ENCODE results near the gene LRIG2.

GRCh38 chr1:113147826-113148225, 74.8 kb downstream of the LRIG2 start:
- TF ChIP-seq SMAD3 (CRISPR knock-in tag; IDR thresholded peaks at IDR 0.05; ENCODE audit: borderline replicate concordance) (no peak), IRF1 (CRISPR knock-in tag; IDR thresholded peaks at IDR 0.05) (no peak), ZBTB21 (CRISPR knock-in tag; IDR thresholded peaks at IDR 0.05; ENCODE audit: borderline replicate concordance) (no peak), CTCF (IDR thresholded peaks at IDR 0.05) (no peak), ZNF423 (CRISPR knock-in tag; IDR thresholded peaks at IDR 0.05) (no peak), JUN (CRISPR knock-in tag; IDR thresholded peaks at IDR 0.05) (no peak), NFE2L1 (CRISPR knock-in tag; IDR thresholded peaks at IDR 0.05) (no peak), KAT7 (CRISPR knock-in tag; IDR thresholded peaks at IDR 0.05; ENCODE audit: borderline replicate concordance) (no peak), ATF6 (CRISPR knock-in tag; IDR thresholded peaks at IDR 0.05) (no peak), TCF7 (CRISPR knock-in tag; IDR thresholded peaks at IDR 0.05; ENCODE audit: low read depth) (no peak)
- TF ChIP-seq, protein P1, sequence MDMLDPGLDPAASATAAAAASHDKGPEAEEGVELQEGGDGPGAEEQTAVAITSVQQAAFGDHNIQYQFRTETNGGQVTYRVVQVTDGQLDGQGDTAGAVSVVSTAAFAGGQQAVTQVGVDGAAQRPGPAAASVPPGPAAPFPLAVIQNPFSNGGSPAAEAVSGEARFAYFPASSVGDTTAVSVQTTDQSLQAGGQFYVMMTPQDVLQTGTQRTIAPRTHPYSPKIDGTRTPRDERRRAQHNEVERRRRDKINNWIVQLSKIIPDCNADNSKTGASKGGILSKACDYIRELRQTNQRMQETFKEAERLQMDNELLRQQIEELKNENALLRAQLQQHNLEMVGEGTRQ (CRISPR knock-in tag; IDR thresholded peaks at IDR 0.05), result no peak
- TF ChIP-seq, protein P2, sequence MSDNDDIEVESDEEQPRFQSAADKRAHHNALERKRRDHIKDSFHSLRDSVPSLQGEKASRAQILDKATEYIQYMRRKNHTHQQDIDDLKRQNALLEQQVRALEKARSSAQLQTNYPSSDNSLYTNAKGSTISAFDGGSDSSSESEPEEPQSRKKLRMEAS (CRISPR knock-in tag; IDR thresholded peaks at IDR 0.05), result no peak
- TF ChIP-seq, protein P3, sequence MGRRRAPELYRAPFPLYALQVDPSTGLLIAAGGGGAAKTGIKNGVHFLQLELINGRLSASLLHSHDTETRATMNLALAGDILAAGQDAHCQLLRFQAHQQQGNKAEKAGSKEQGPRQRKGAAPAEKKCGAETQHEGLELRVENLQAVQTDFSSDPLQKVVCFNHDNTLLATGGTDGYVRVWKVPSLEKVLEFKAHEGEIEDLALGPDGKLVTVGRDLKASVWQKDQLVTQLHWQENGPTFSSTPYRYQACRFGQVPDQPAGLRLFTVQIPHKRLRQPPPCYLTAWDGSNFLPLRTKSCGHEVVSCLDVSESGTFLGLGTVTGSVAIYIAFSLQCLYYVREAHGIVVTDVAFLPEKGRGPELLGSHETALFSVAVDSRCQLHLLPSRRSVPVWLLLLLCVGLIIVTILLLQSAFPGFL (CRISPR knock-in tag; IDR thresholded peaks at IDR 0.05; ENCODE audit: borderline replicate concordance), result no peak

All from WTC11 (cell line).